GM12873 (cell line): Measurements from ENCODE around the gene MYO1E.

Experiments used
- TF ChIP-seq, protein P1 (sequence below): IDR thresholded peaks from 2 replicates; pipeline ENCODE4 v1.5.1; 2012; ENCODE audit warnings: low read depth, mild to moderate bottlenecking, moderate library complexity, low read length, control low read depth; ENCODE audit not compliant: insufficient read depth; ENCODE audit errors: missing control alignments

The MYO1E gene

GRCh38 chr15:59372352-59373211 lies at the start of gene MYO1E:
MYO1E (minus strand) TSS chr15:59372871; CDS start chr15:59372500, 371 bp downstream.
- TF ChIP-seq, protein P1, sequence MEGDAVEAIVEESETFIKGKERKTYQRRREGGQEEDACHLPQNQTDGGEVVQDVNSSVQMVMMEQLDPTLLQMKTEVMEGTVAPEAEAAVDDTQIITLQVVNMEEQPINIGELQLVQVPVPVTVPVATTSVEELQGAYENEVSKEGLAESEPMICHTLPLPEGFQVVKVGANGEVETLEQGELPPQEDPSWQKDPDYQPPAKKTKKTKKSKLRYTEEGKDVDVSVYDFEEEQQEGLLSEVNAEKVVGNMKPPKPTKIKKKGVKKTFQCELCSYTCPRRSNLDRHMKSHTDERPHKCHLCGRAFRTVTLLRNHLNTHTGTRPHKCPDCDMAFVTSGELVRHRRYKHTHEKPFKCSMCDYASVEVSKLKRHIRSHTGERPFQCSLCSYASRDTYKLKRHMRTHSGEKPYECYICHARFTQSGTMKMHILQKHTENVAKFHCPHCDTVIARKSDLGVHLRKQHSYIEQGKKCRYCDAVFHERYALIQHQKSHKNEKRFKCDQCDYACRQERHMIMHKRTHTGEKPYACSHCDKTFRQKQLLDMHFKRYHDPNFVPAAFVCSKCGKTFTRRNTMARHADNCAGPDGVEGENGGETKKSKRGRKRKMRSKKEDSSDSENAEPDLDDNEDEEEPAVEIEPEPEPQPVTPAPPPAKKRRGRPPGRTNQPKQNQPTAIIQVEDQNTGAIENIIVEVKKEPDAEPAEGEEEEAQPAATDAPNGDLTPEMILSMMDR, result no peak

GRCh38 chr15:59420986-59421618 lies 48.4 kb upstream of the MYO1E start:
- TF ChIP-seq, protein P1, result no peak

DNA sequence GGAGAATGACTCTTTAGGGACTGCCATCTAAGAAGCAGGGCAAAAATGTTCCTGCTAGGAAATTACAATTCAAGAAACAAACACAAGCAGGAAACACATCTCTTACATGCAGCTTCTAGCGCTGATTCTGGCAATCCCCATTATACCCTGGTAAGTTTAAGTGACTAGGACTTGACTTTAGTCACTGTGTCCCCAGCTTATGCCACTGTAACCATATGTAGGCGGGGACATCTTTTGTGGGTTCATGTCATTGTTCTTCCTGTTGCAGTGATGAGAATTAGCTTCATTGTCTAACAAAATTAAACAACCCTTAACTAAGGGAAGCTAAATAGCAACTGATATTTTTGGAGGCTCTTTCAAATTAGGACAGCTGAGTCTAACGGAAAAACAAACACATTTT lies 47.4 kb upstream of the MYO1E start:
- TF ChIP-seq, protein P1, result no peak

- TF ChIP-seq, protein P1, result no peak
Measured at GRCh38 chr15:59419170-59419569, 46.5 kb upstream of the MYO1E start.

GRCh38 chr15:59416816-59417215 lies 44.1 kb upstream of the MYO1E start:
- TF ChIP-seq, protein P1, result no peak

- TF ChIP-seq, protein P1, result no peak
Measured at GRCh38 chr15:59413577-59413976, 40.9 kb upstream of the MYO1E start.

DNA sequence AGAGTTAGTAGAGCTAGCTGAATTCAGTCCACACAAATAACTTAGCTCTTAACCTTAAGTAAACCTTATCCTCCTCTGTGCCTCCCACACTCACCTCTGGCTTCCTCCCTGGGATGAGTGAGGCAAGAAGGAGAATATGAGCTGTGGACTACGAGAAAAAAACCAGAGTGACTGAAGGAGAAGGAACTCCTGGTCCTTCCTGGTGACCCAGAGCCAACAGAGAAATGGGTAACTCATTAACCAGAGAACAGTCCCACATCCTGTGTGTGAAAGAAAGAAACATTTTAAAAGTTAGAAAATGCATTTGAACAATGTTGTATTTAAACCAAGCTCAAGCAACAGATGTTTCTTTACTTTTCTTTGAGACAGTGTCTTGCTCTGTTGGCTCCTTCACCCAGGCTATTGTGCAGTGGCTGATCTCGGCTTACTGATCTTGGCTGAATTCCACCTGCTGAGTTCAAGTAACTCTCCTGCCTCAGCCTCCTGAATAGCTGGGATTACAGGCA lies 37.8 kb upstream of the MYO1E start:
- TF ChIP-seq, protein P1, result no peak
